Mucosa of stomach (tissue), 1 donor: ENCODE data around the gene TIMM23.
A peak's percentile ranks its signal among the peaks of the same experiment; 100 is the strongest.
"Not testable (repeated sequence)": the region's sequence is repeated elsewhere in the genome, so short reads cannot be mapped to it uniquely, and the experiment has no call there.

ENCODE experiments used
- H3K27me3 ChIP-seq: one replicate; pipeline ENCODE4 v1.7.0; 2013; ENCODE audit warnings: mild to moderate bottlenecking, low read length; ENCODE audit not compliant: control insufficient read depth, insufficient read depth
- H3K36me3 ChIP-seq: one replicate; pipeline ENCODE4 v1.7.0; 2013; ENCODE audit warnings: low read length; ENCODE audit not compliant: control insufficient read depth, insufficient read depth
- H3K4me1 ChIP-seq: one replicate; pipeline ENCODE4 v1.7.0; 2013; ENCODE audit warnings: mild to moderate bottlenecking, low read length; ENCODE audit not compliant: control insufficient read depth, insufficient read depth
- H3K4me3 ChIP-seq: one replicate; pipeline ENCODE4 v1.7.0; 2013; ENCODE audit warnings: low read length
- H3K9ac ChIP-seq: one replicate; pipeline ENCODE4 v1.7.0; 2013; ENCODE audit warnings: mild to moderate bottlenecking, low read length, moderate library complexity
- H3K9me3 ChIP-seq: one replicate; pipeline ENCODE4 v1.7.0; 2013; ENCODE audit warnings: mild to moderate bottlenecking, low read length, moderate library complexity; ENCODE audit not compliant: control insufficient read depth
- donor health status: Pancreatic carcinoma.

TIMM23 gene

DNA sequence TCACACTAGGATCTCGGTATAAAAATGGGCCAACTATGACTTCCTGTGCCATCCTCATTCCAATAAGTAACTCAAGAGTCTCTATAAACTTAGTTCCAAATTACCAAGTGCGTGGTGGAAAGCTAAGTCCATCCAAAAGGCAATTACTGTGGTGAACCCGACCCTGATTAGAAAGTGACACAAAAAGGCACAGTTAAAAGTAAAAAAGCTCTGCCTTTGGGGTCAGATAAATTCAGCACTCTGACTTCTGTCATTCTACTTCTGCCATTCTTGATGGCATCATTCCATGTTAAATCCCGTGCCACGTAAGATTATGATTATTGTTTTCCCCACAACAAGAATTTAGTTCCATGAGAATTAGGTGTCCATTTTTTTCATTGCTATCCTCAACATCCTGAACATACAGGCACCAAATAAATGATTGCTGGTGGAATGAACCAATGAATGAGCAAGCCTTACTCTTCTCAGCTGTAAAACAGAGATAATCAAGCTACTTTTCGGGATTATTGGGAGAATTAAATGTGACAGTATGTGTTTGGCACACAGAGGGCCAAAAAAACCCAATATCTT is 57.3 kb downstream of the TIMM23 start:
- Histone ChIP-seq H3K4me3 (peak overlapping the region; percentile 95), H3K9ac (peak overlapping the region; percentile 94), H3K36me3 (no peaks in the 10 kb centered on the region), H3K27me3 (no peaks in the 10 kb centered on the region), H3K9me3 (no peaks in the 10 kb centered on the region), H3K4me1 (peaks cover 54% of the 10 kb centered on the region)

DNA sequence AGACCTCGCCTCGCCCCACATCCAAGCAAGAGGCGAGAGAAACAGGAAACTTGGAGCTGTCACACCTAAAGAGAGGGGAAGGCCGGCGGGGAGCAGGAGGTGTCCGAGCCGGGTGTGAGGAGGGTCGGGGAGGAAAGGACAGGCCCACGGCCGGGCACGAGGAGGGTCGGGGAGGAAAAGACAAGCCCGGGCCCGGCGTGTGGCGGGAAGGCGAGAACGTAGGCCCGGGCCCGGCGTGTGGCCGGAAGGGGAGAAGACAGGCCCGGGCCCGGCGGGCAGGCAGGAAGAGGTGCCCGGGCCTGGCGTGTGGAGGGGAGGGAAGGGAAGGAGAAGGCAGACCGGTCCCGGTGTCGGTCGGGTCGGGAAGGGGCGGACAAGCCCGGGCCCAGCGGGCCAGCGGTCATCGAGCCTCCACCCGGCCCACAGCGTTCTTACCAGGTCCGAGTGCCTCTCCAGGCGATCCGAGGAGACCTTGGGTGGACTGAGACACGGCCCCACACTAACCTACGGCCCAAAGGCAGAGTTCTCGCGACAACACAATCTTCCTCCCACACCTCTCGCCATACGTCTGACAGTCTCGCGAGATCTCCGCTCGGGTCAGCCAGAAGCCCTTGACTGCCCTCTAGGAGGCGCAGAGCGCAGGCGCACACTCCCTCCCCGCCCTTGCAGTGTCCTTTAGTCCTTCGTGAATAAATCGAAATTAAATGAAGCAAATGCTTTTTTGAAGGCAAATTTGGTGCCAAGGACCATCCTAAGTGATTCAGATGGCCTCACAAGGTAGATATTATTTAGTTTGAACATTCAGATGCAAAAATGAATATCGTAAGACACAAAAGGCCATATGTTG is 58.0 kb downstream of the TIMM23 start, which contains the start of gene NCOA4:
NCOA4 (minus strand) TSS at position 533 of the 847 bp plus-strand sequence. CDS start 13,943 bp downstream, outside the sequence.
- no peaks in the 10 kb centered on the region for H3K27me3 ChIP-seq
- H3K4me1 ChIP-seq = peaks cover 52% of the 10 kb centered on the region
- no peaks in the 10 kb centered on the region for H3K36me3 ChIP-seq
- peak within 1 kb of the TSS; percentile 95 for H3K4me3 ChIP-seq
- H3K9ac ChIP-seq = peak within 1 kb of the TSS; percentile 94
- no peaks in the 10 kb centered on the region for H3K9me3 ChIP-seq

DNA sequence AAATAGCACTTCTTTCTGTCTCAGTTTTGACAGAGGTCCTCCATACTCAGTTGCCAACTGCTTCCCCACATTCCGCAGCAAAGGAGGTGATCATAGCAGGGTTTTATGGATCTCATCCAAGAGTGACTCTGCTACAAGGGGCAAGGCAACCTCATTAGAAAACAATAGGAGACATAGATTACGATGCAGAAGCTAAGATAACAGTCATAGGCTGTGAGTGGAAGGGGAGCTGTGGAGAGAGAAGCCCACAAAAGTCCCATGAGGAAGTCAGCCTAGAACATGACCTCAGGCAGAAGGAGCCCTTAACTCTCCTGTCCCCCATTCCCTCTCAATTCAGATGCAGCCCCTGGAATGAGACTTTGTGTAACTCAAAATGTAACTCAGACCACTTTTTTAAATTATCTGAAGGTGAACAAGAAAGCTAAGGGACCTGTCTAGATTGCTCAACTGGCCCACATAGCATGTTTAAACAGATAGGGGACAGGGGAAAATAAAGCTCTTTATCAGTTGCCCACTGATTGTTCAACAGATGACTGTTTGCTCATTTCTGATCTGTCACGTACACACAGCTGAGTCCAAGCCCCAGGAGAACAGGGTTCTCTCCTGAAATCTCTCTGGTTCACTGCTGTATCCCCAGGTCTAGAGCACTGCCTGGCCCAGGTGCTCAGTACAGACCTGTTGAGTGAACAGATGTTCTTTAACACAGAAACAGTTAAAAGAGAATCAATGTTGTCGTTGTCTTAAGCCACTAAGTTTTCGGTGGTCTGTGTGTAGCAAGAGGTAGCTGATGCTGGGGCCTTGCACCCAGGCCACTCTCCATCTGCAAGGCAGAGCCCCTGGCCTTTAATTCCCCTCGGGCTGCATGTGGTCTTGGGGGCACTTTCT is 59.6 kb downstream of the TIMM23 start:
- no peak overlapping the region for H3K9ac ChIP-seq

DNA sequence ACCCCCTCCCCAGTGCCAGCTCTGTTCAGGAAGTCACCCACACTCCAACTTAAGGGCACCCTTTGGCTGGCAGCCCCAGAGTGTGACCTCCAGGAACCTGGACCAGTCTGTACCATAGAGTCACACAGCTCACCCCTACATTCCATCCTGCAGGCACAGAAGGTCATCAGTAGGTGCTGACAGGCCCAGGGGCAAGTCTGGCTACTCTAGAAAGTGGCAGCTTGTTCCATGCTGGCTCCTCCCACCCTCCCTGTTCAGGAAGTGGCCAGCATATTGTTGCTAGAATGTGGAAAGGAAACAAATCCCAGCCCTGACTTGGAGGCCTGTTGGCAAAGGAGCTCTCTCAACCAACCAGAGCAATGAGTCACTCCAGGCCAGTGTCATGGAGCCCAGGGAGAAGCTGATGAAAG is 61.3 kb downstream of the TIMM23 start:
- H3K9ac ChIP-seq = no peak overlapping the region
- no peaks in the 10 kb centered on the region for H3K36me3 ChIP-seq
- H3K27me3 ChIP-seq = no peaks in the 10 kb centered on the region
- no peaks in the 10 kb centered on the region for H3K9me3 ChIP-seq
- peaks cover 23% of the 10 kb centered on the region for H3K4me1 ChIP-seq
- no peak overlapping the region for H3K4me3 ChIP-seq

More for the DNA sequence above, 59.6 kb downstream of the TIMM23 start:
- Histone ChIP-seq H3K4me1 (peaks cover 36% of the 10 kb centered on the region), H3K36me3 (no peaks in the 10 kb centered on the region), H3K9me3 (no peaks in the 10 kb centered on the region), H3K27me3 (no peaks in the 10 kb centered on the region), H3K4me3 (no peak overlapping the region)

DNA sequence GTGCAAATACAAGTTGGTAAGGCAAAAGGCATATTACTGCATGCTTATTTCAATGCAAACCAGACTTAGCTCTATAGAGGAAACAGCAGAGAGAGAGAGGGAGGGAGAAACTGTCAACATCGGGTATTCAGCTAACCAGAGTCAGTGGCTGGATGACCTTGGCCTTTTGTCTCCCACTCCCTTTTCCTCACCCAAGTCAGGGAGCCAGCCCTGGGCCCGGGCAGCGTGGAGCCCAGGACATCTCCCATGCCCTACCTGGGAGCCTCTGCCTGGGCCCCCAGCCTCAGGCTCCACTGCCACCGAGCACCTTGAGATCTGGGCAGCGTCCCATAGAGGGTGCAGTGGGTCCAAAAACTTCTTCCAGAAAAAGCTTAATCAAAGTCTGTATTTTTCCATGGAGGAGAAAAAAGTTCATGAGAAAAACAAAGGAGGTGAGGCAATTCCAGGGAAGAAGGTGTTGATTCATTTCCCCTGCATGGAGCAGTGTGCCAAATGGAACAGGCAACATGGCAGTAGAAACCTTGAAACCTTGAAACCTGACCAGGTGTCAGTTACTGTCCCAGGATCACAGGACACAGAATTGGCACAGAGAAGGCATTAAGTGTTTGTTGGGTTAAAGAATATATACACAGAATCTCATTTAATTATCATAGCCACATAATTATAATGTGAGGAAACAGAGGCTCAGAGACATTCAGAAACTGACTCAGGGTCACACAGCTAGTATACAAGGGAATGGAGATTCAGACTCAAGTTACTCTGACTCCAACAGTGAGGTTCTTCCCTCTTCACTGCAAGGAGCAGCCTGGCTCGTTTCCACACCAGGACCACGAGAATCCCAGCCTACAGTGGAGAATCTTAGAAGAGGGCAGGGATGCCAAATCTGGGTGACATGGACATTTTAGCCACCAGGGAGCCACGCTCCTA is 63.9 kb downstream of the TIMM23 start:
- Histone ChIP-seq H3K9me3 (no peaks in the 10 kb centered on the region), H3K4me1 (peaks cover 17% of the 10 kb centered on the region), H3K27me3 (no peaks in the 10 kb centered on the region), H3K4me3 (no peak overlapping the region), H3K9ac (no peak overlapping the region), H3K36me3 (peaks cover 6% of the 10 kb centered on the region)

DNA sequence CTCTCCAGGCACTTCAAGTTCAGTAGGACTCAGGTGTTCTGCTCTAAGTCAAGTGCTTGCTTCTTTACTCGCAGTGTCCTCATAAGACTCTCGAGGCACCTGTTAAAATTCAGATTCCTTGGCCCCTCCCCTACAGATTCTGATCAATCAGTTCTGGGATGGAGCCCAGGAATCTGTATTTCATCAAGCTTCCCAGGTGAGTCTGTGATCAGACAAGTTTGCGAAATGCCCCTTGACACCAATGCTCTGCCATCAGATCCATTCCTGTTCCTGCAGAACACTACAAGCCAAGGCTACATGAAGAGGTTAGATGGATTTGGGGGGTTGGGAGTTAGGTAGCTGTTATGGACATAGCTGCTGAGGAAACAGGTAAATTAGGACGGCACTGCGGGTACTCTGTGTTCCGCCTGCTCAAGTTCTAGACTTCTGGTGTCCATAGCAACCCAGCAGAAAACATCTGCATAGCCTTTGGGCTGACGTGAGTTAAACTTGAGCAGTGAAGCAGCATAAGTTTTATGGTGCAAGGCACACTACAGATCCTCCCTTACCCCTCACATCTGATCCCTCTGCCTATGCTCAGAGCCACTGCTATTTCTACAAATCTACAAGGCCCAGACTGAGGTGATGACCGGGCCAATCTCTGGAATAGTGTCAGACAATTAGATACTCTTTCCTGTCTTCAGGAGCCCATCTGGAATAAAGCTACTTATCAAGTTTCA is 65.0 kb downstream of the TIMM23 start:
- no peak overlapping the region for H3K9ac ChIP-seq
- no peaks in the 10 kb centered on the region for H3K9me3 ChIP-seq
- H3K36me3 ChIP-seq = peaks cover 6% of the 10 kb centered on the region
- H3K27me3 ChIP-seq = no peaks in the 10 kb centered on the region
- H3K4me1 ChIP-seq = peaks cover 12% of the 10 kb centered on the region
- H3K4me3 ChIP-seq = no peak overlapping the region

DNA sequence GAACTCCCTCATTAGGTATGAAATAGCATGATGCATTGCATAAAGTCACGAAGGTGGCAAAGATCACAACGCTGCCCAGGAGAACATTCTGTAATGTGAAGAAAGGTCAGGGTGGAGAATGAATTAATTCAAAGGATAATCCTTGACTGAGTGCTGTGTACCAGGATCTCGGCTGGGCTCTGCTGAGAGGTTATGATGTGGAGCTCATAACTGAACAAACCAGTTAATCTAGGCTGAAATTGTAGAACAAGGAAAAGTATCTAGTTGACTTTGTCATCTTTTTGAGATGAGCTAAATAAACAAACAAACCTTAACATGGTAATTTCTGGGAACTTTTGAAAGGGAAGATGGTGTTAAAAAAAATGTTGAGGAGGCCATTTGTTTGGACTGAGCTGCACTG is 67.7 kb downstream of the TIMM23 start:
- H3K4me1 ChIP-seq = no peaks in the 10 kb centered on the region
- no peaks in the 10 kb centered on the region for H3K9me3 ChIP-seq
- H3K36me3 ChIP-seq = peaks cover 6% of the 10 kb centered on the region
- H3K4me3 ChIP-seq = no peak overlapping the region
- H3K27me3 ChIP-seq = no peaks in the 10 kb centered on the region
- H3K9ac ChIP-seq = no peak overlapping the region

DNA sequence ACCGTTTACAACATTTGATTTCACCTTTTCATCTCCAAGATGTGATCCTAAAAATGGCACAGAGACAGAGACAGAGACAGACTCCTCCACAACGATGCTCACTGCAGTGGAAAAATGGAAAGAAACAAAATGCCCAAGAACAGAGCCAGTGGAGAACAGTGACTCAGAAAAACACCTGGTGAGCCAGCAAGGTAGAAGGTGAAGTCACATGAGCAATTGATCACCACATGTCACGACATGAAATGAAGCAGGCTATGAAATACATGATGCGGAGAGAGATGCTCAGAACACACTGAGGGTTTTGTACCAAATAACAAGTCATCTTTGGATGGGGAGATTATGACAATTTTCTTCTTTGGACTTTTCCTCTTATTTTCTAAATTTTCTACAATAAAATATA is 70.2 kb downstream of the TIMM23 start:
- H3K9ac ChIP-seq = no peak overlapping the region
- no peak overlapping the region for H3K4me3 ChIP-seq
- peaks cover 6% of the 10 kb centered on the region for H3K36me3 ChIP-seq
- no peaks in the 10 kb centered on the region for H3K9me3 ChIP-seq
- peaks cover 12% of the 10 kb centered on the region for H3K4me1 ChIP-seq
- no peaks in the 10 kb centered on the region for H3K27me3 ChIP-seq

DNA sequence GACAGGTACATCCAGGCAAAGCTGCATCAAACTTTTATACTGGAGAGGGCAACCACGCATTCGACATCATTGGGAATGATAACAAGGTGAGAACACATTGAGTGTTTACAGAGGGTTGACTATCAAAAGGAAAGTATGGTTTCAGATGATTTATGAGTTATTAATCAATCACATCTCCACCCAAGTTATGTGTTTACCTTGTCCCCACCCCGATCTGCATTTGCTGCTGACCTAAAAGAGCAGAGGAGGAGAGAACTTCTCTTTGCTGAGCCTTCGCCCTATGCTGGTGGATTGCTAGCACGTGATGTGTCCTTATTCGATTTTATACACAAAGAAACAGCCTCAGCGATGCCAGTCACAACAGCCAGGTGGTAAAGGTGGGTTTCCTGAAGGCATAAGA is 74.0 kb downstream of the TIMM23 start, which contains the start of gene MSMB:
MSMB (minus strand) TSS at position 9 of the 400 bp plus-strand sequence. CDS start 32 bp downstream, outside the sequence.
- Histone ChIP-seq H3K4me1 (peaks cover 27% of the 10 kb centered on the region), H3K9me3 (no peaks in the 10 kb centered on the region), H3K9ac (peak within 1 kb of the TSS; percentile 44), H3K4me3 (peak within 1 kb of the TSS; percentile 32), H3K27me3 (no peaks in the 10 kb centered on the region), H3K36me3 (no peaks in the 10 kb centered on the region)

DNA sequence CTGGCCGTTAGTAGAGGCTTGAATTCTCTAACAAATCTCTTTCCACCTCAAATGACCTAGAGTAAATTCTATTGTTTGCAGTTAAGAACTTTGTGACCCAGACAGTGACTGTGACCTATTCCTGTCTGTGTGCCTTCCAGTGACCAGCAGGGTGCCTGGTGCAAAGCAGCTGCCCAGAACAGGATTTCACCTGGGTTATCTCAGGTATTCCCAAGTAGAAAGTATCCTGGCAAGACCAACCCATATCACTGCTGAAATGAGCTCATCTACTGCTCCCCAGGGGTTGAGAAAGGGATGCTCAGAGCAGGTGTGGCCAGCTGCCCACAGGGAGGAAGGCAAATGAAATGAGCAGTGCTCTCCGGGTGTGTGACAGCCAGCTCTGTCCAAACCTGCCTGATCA is 75.9 kb downstream of the TIMM23 start:
- no peaks in the 10 kb centered on the region for H3K9me3 ChIP-seq
- peaks cover 45% of the 10 kb centered on the region for H3K4me1 ChIP-seq
- no peaks in the 10 kb centered on the region for H3K27me3 ChIP-seq
- no peak overlapping the region for H3K9ac ChIP-seq
- no peak overlapping the region for H3K4me3 ChIP-seq
- H3K36me3 ChIP-seq = no peaks in the 10 kb centered on the region

DNA sequence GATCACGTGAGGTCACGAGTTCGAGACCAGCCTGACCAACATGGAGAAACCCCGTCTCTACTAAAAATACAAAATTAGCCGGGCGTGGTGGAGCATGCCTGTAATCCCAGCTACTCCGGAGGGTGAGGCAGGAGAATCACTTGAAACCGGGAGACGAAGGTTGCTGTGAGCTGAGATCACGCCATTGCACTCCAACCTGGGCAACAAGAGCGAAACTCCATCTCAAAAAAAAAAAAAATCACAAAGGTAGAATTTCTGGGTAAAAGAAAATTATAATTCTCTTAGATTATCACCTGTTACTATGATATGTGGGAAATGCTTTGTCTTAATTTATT is 77.2 kb downstream of the TIMM23 start:
- H3K36me3 ChIP-seq, H3K4me3 ChIP-seq, H3K9me3 ChIP-seq, H3K9ac ChIP-seq, H3K27me3 ChIP-seq: not testable (repeated sequence)
- peaks cover 56% of the 10 kb centered on the region for H3K4me1 ChIP-seq
